Stimulated activated naive B cell treated with anti-CD40 and anti-IgM and Interleukin-4, amounts not matched to agents 10 μg/mL and 1 μg/mL and 100 μg/mL, for 72 hours (primary cell): ENCODE measurements around the gene USP6NL.
A peak's percentile ranks its signal among the peaks of the same experiment; 100 is the strongest.

Experiments
- ATAC-seq, 2 donors: fragments of 150-1000 bp; cut with Tn5 transposase; replicated peaks; 2 replicates each; pipeline ENCODE4 v1.10.0; 2021; ENCODE audit warnings: moderate library complexity in 1 of 2
- DNase-seq: peaks from one replicate; pipeline ENCODE4 v3.0.0; 2021
- H3K27ac Mint-ChIP-seq: one replicate; pipeline ENCODE4 v1.8.0; 2022; ENCODE audit warnings: mild to moderate bottlenecking, mixed read lengths
- H3K27me3 Mint-ChIP-seq, 2 donors: one replicate each; pipeline ENCODE4 v1.8.0; 2022; ENCODE audit warnings: mixed read lengths in 2 of 2
- H3K36me3 Mint-ChIP-seq, 2 donors: one replicate each; pipeline ENCODE4 v1.8.0; 2022; ENCODE audit warnings: mixed read lengths in 2 of 2, mild to moderate bottlenecking in 1 of 2
- H3K4me1 Mint-ChIP-seq, 2 donors: one replicate each; pipeline ENCODE4 v1.8.0; 2022; ENCODE audit warnings: mixed read lengths in 2 of 2, mild to moderate bottlenecking in 1 of 2
- H3K4me3 Mint-ChIP-seq, 2 donors: one replicate each; pipeline ENCODE4 v1.8.0; 2022; ENCODE audit warnings: mild to moderate bottlenecking in 2 of 2, mixed read lengths in 2 of 2, moderate library complexity in 1 of 2
- H3K9me3 Mint-ChIP-seq, 2 donors: one replicate each; pipeline ENCODE4 v1.8.0; 2022; ENCODE audit warnings: mixed read lengths in 2 of 2, mild to moderate bottlenecking in 1 of 2

The USP6NL gene

GRCh38 chr10:11435581-11435981, 175.9 kb downstream of the USP6NL start:
- Mint-ChIP-seq H3K36me3 (peaks cover 0 to 2% of the 10 kb centered on the region in 2 donors), H3K4me3 (no peak overlapping the region), H3K9me3 (peaks cover 0 to 3% of the 10 kb centered on the region in 2 donors), H3K27me3 (no peaks in the 10 kb centered on the region), H3K27ac (no peak overlapping the region), H3K4me1 (peaks cover 15 to 30% of the 10 kb centered on the region in 2 donors)
- DNase-seq = no peak
- ATAC-seq = no peak

DNA sequence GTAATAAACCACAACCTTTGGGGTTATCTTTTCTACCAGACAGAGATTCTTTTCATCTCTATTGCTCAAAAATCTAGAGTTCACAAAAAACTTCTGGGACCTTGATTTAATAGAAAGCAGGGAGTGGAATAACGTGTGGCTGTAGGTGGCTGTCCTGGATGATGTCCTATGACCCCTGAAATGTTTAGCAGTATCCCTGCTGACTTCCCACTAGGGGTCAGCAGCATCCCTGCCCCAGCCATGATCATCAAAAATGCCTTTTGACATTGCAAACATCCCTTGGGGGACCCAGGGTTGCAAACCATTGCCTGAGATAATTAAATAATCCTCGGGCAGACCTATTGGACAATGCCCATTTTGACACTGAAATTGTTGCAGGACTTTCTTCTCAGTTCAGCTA, 177.1 kb downstream of the USP6NL start:
- no peak overlapping the region for H3K4me3 Mint-ChIP-seq
- H3K9me3 Mint-ChIP-seq = peaks cover 4 to 5% of the 10 kb centered on the region in 2 donors
- H3K27ac Mint-ChIP-seq = no peak overlapping the region
- peaks cover 0 to 2% of the 10 kb centered on the region in 2 donors for H3K36me3 Mint-ChIP-seq
- H3K4me1 Mint-ChIP-seq = peaks cover 7 to 18% of the 10 kb centered on the region in 2 donors
- no peaks in the 10 kb centered on the region for H3K27me3 Mint-ChIP-seq
- ATAC-seq = peak; percentile 65
- no peak for DNase-seq

DNA sequence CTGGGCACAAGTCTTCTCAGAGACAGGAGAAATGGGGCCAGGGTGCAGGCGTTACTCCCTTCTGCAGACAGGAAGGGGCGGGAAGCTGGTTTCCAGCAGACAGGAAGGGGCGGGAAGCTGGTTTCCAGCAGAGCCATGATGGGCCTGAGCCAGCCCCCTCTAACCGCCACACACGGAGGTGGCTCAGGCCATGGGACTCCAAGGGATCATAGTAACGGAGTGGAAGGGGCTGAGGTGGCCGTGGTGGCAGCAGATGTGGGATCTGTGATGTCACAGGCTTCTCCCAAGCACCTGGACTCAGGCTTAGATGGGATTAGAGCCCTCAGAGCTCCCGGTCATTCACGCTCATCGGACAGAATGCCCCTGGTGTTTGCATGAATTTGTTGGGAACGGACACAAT, 177.8 kb downstream of the USP6NL start:
- no peak for DNase-seq
- Mint-ChIP-seq H3K36me3 (no peaks in the 10 kb centered on the region), H3K4me3 (no peak overlapping the region), H3K4me1 (peaks cover 4 to 12% of the 10 kb centered on the region in 2 donors), H3K9me3 (peaks cover 5 to 6% of the 10 kb centered on the region in 2 donors), H3K27ac (no peak overlapping the region), H3K27me3 (no peaks in the 10 kb centered on the region)
- no peak for ATAC-seq

DNA sequence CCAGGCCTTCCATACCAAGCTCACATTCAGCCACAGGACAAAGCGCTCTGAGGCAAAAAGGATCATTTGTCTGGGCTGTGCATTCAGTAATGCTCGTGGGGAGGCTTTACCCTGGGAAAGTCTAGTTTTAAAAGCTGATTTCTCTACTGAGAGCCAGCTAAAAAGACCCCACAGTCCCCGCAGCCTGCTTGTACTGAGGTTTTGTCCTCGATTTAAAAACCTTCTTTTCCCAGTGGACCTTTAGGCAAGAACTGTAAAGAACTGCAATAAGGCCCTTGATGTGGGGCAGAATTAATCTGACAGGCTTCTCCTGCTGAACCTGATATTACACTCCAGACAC, 180.3 kb downstream of the USP6NL start:
- H3K4me3 Mint-ChIP-seq = no peak overlapping the region
- peaks cover 4 to 6% of the 10 kb centered on the region in 2 donors for H3K4me1 Mint-ChIP-seq
- DNase-seq (no peak), ATAC-seq (no peak)
- peaks cover 7 to 8% of the 10 kb centered on the region in 2 donors for H3K9me3 Mint-ChIP-seq
- H3K36me3 Mint-ChIP-seq = peaks cover 0 to 2% of the 10 kb centered on the region in 2 donors
- no peaks in the 10 kb centered on the region for H3K27me3 Mint-ChIP-seq
- no peak overlapping the region for H3K27ac Mint-ChIP-seq

GRCh38 chr10:11430421-11431215, 180.8 kb downstream of the USP6NL start:
- no peak for DNase-seq
- H3K27me3 Mint-ChIP-seq = no peaks in the 10 kb centered on the region
- no peak overlapping the region for H3K27ac Mint-ChIP-seq
- H3K4me1 Mint-ChIP-seq = peaks cover under 1% of the 10 kb centered on the region in 2 donors
- no peak for ATAC-seq
- H3K36me3 Mint-ChIP-seq = peaks cover 0 to 4% of the 10 kb centered on the region in 2 donors
- H3K9me3 Mint-ChIP-seq = peaks cover 9 to 12% of the 10 kb centered on the region in 2 donors
- no peak overlapping the region for H3K4me3 Mint-ChIP-seq

- ATAC-seq = no peak
- no peaks in the 10 kb centered on the region for H3K27me3 Mint-ChIP-seq
- no peaks in the 10 kb centered on the region for H3K4me1 Mint-ChIP-seq
- H3K4me3 Mint-ChIP-seq = no peak overlapping the region
- peaks cover 0 to 4% of the 10 kb centered on the region in 2 donors for H3K36me3 Mint-ChIP-seq
- H3K9me3 Mint-ChIP-seq = peaks cover 9 to 12% of the 10 kb centered on the region in 2 donors
- no peak for DNase-seq
- no peak overlapping the region for H3K27ac Mint-ChIP-seq
Observed at GRCh38 chr10:11429439-11430052, 181.9 kb downstream of the USP6NL start.

DNA sequence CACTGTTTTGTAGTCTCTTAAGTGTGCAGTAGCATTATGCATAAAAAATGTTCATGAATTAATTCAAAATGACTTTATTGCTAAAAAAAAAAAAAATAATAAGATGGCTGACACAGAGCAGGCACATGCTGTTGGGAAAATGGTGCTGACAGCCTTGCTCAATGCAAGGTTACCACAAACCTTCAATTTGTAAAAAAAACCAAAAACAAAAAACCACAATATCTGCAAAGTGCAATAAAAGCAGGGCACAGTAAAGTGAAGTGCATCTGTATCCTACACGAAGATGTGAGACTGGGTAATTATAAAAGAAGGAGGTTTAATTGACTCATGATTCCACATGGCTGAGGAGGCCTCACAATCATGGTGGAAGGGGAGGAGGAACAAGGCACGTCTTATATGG, 185.8 kb downstream of the USP6NL start:
- H3K4me1 Mint-ChIP-seq = peaks cover 0 to 2% of the 10 kb centered on the region in 2 donors
- H3K27ac Mint-ChIP-seq = no peak overlapping the region
- no peaks in the 10 kb centered on the region for H3K27me3 Mint-ChIP-seq
- DNase-seq (no peak), ATAC-seq (no peak)
- peaks cover 11 to 16% of the 10 kb centered on the region in 2 donors for H3K9me3 Mint-ChIP-seq
- H3K36me3 Mint-ChIP-seq = peaks cover 0 to 6% of the 10 kb centered on the region in 2 donors
- no peak overlapping the region for H3K4me3 Mint-ChIP-seq

DNA sequence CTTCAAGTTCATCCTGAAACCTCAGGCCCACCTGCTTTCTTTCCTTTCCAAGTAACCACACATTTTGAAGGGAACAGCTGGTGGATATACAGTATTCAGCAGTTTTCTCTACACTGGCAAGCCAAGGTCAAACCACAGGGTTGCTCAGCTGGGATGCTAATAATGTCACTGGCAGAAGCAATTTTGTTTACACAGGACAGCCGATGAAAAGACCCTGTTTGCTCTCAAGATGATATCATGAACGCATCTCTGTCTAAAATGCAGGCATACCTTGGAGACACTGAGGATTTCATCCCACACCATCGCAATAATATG, 186.2 kb downstream of the USP6NL start:
- DNase-seq (no peak), ATAC-seq (no peak)
- no peaks in the 10 kb centered on the region for H3K27me3 Mint-ChIP-seq
- H3K36me3 Mint-ChIP-seq = peaks cover 0 to 6% of the 10 kb centered on the region in 2 donors
- H3K4me3 Mint-ChIP-seq = no peak overlapping the region
- H3K27ac Mint-ChIP-seq = no peak overlapping the region
- H3K9me3 Mint-ChIP-seq = peaks cover 12 to 17% of the 10 kb centered on the region in 2 donors
- H3K4me1 Mint-ChIP-seq = peaks cover 0 to 2% of the 10 kb centered on the region in 2 donors

DNA sequence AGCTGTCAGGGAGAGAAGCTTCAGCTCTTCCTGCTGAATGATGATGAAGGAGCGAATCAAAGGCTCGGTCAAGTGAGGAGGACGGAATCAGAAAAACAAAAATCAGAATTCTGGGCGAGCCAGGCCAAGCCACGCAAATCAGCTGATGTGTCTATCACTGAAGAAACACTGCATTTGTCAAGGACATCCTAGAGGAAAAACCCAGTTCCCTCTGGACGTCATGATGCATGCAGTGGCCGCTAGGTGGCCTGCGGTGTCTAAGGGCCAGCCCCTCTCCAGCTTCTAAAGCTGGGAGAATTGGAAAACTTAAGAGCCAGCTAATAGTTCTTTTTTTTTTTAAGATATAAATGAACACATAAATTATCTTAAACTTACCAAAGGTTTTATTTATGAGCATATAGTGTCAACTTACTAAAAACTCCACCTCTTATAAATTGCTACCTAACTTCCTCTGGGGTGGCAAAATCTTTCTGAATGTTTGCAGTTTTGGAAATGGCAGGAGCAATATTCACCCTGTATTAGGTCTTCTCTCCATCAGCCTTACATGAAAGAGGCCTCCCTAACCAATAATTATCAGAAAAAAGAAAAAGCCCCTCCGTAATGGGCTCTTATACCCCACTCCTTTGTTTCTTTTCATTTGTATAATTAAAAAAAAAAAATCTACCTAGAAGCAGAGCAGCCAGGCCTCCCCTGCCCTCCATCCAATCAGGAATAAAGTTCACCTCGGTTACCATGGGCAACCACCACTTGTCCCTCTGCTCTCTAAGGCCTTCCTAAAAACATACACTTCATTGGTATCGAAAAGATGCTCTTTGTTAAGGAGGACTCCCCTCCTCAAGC, 186.8 kb downstream of the USP6NL start:
- H3K27ac Mint-ChIP-seq = no peak overlapping the region
- H3K27me3 Mint-ChIP-seq = no peaks in the 10 kb centered on the region
- no peak overlapping the region for H3K4me3 Mint-ChIP-seq
- H3K4me1 Mint-ChIP-seq = peaks cover 0 to 2% of the 10 kb centered on the region in 2 donors
- peak in 1 of 2 donors; percentile 73 for ATAC-seq
- peaks cover under 1 to 8% of the 10 kb centered on the region in 2 donors for H3K36me3 Mint-ChIP-seq
- peaks cover 12 to 20% of the 10 kb centered on the region in 2 donors for H3K9me3 Mint-ChIP-seq
- no peak for DNase-seq

GRCh38 chr10:11416974-11417373, 194.5 kb downstream of the USP6NL start:
- no peak overlapping the region for H3K4me3 Mint-ChIP-seq
- H3K4me1 Mint-ChIP-seq = no peaks in the 10 kb centered on the region
- peaks cover 5 to 14% of the 10 kb centered on the region in 2 donors for H3K36me3 Mint-ChIP-seq
- no peaks in the 10 kb centered on the region for H3K27me3 Mint-ChIP-seq
- DNase-seq (no peak), ATAC-seq (no peak)
- peaks cover 21 to 24% of the 10 kb centered on the region in 2 donors for H3K9me3 Mint-ChIP-seq
- H3K27ac Mint-ChIP-seq = no peak overlapping the region

DNA sequence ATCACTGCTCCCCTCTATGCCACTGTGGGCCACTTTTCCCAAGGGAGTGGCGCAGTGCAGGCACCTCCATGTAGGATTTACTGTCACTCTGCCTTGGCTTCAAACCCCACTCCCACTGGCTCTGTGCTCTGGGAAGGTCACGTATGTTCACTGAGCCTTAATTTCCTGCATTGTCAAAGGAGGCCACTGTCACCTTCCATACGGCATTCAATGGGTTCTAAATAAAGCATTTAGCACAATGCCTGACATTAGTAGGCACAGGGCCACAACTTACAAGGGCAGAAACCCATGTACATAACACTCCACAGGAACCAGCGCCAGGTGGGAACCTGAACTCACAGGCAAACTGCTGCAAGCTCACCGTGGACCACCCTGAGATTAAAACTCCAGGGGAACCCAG, 196.4 kb downstream of the USP6NL start:
- H3K4me1 Mint-ChIP-seq = no peaks in the 10 kb centered on the region
- peaks cover 3 to 14% of the 10 kb centered on the region in 2 donors for H3K36me3 Mint-ChIP-seq
- H3K27me3 Mint-ChIP-seq = no peaks in the 10 kb centered on the region
- DNase-seq = no peak
- no peak for ATAC-seq
- no peak overlapping the region for H3K4me3 Mint-ChIP-seq
- no peak overlapping the region for H3K27ac Mint-ChIP-seq
- peaks cover 20% of the 10 kb centered on the region in 2 donors for H3K9me3 Mint-ChIP-seq

DNA sequence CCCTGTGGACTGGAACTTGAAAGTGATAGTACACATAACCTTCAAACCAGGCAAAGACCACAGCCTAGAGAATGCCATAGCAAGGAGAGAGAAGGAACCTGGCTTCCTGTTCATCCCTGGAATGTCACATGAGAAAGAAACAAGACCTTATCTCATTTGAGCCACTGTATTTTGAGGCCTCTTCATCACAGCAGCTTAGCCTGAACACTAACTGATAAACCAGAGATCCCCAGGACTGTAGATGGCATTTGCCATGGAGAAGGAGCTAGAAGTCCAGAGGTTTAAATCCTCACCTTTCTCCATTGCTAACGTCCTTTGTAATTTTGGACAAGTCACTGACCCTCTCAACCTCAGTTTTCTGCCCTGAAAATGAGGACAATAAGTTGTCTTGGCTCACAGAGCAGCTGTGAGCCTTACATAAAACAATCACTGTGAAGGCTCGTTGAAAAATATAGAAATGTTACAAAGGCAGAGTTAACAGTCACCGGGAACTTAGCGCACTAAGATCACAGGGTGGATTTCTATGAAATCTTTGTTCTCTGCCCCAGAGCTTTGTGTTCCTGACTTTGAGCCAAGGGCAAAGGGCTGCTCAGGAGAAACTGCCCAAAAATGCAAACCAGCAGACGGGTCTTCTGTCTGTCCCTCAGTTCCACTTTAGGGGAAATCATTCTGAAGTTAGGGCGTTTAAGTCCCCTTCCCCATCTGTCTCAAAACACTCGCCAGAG, 197.0 kb downstream of the USP6NL start:
- Mint-ChIP-seq H3K4me1 (no peaks in the 10 kb centered on the region), H3K27me3 (no peaks in the 10 kb centered on the region), H3K36me3 (peaks cover 1 to 11% of the 10 kb centered on the region in 2 donors), H3K27ac (no peak overlapping the region), H3K9me3 (peaks cover 16 to 17% of the 10 kb centered on the region in 2 donors), H3K4me3 (no peak overlapping the region)
- no peak for DNase-seq
- ATAC-seq = no peak

DNA sequence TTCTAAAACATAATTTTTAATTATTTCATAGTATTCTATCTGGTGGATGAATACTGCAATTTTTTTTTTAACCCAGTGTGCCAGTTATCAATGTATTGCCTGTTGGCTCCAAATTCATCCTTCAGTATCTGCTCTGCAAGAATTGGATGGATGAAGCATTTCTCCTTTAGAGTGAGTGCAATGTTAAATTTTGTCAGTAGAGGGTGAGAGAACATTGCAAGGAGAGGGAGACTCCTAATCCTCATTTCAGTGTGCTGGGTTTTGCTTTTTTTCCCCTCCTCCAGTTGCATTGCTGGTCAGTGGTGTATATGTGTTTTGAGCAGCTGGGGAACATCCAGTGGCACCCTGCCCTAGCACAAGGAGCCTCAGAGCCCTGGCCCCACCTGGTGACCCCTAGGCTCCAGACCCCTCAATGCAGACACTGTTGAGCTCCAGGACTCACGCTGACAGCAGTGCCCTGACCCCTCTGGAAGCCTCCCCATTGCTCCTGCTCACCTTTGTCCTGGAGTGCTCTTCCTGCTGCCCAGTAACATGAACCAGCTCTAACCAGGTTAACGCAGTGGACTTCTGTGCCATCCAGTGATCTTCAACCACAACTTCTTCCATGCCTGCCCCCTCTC, 199.4 kb downstream of the USP6NL start:
- Mint-ChIP-seq H3K9me3 (peaks cover 13 to 21% of the 10 kb centered on the region in 2 donors), H3K4me3 (no peak overlapping the region), H3K4me1 (peaks cover 12 to 16% of the 10 kb centered on the region in 2 donors), H3K27me3 (no peaks in the 10 kb centered on the region), H3K36me3 (peaks cover 0 to 13% of the 10 kb centered on the region in 2 donors), H3K27ac (no peak overlapping the region)
- DNase-seq (no peak), ATAC-seq (peak in 1 of 2 donors; percentile 31)
